CD4-positive, alpha-beta T cell (primary cell): Measurements from ENCODE around the gene NFIA. TPM values are rescaled to one million over a fixed set of nuclear protein-coding genes. Genes with fewer than 3 reads are reported as not detected.

Experiments
- ATAC-seq: fragments of 200-7000 bp; cut with Tn5 transposase; one replicate; pipeline ENCODE4 v1.10.0; 2022; ENCODE audit warnings: mild to moderate bottlenecking; ENCODE audit not compliant: poor library complexity
- CTCF ChIA-PET: fragments of 350-600 bp; sonication (Branson Sonifier 250); formaldehyde crosslinking; loops from one replicate; lab custom pipeline; 2021; ENCODE audit warnings: antibody characterized with exemption, inconsistent platforms; lab: Charles Lee
- POLR2A ChIA-PET: fragments of 350-600 bp; sonication (Branson Sonifier 250); formaldehyde crosslinking; loops from one replicate; lab custom pipeline; 2021; ENCODE audit warnings: antibody characterized with exemption, inconsistent platforms; lab: Charles Lee
- DNase-seq, 14 experiments: peaks; one replicate each; pipeline ENCODE4 v3.0.0-alpha.2; 2013 to 2020; ENCODE audit warnings: mixed read lengths in 2 of 14
- H3K27ac ChIP-seq, 2 donors: one replicate each; pipeline versions ENCODE4 v1.5.1 to v1.7.0; 2013; ENCODE audit warnings: low read length in 2 of 2, low read depth in 1 of 2, mild to moderate bottlenecking in 1 of 2
- H3K27me3 ChIP-seq, 2 experiments: 1 replicate in 1 of 2; 2 replicates in 1 of 2; pipeline versions ENCODE4 v1.6.1 to v1.7.0; 2013; ENCODE audit warnings: low read length in 2 of 2, control low read depth in 1 of 2, mild to moderate bottlenecking in 1 of 2, moderate library complexity in 1 of 2; ENCODE audit not compliant: insufficient read depth in 2 of 2, control insufficient read depth in 1 of 2
- H3K36me3 ChIP-seq: one replicate; pipeline ENCODE4 v1.6.1; 2013; ENCODE audit warnings: low read length, control low read depth; ENCODE audit not compliant: insufficient read depth
- H3K4me1 ChIP-seq: one replicate; pipeline ENCODE4 v1.6.1; 2013; ENCODE audit warnings: low read length, control low read depth; ENCODE audit not compliant: insufficient read depth
- H3K4me3 ChIP-seq: one replicate; pipeline ENCODE4 v1.5.1; 2013; ENCODE audit warnings: mild to moderate bottlenecking, low read length, moderate library complexity
- H3K9me3 ChIP-seq, 2 experiments: 1 replicate in 1 of 2; 2 replicates in 1 of 2; pipeline versions ENCODE4 v1.6.1 to v1.7.0; 2013; ENCODE audit warnings: low read length in 2 of 2, mild to moderate bottlenecking in 2 of 2, control low read depth in 1 of 2, moderate library complexity in 1 of 2; ENCODE audit not compliant: control insufficient read depth in 1 of 2, insufficient read depth in 1 of 2
- H3K27ac Mint-ChIP-seq: one replicate; pipeline ENCODE4 v1.8.0; 2020; ENCODE audit warnings: mixed read lengths
- H3K27me3 Mint-ChIP-seq: one replicate; pipeline ENCODE4 v1.8.0; 2021; ENCODE audit warnings: mixed read lengths
- H3K36me3 Mint-ChIP-seq: one replicate; pipeline ENCODE4 v1.8.0; 2021; ENCODE audit warnings: low read depth, mixed read lengths
- H3K4me1 Mint-ChIP-seq: one replicate; pipeline ENCODE4 v1.8.0; 2021; ENCODE audit warnings: low read depth, mixed read lengths
- H3K4me3 Mint-ChIP-seq: one replicate; pipeline ENCODE4 v1.8.0; 2020; ENCODE audit warnings: mild to moderate bottlenecking, mixed read lengths
- H3K9me3 Mint-ChIP-seq: one replicate; pipeline ENCODE4 v1.8.0; 2020; ENCODE audit warnings: mixed read lengths
- intact Hi-C, 2 experiments: fragments of 100-400 bp; cut with DNase I in 1 of 2; cut with micrococcal nuclease in 1 of 2; formaldehyde crosslinking; loops; one replicate each; pipeline versions ENCODE4 v1.15.1 to v1.9.0; 2023 to 2025; cut with DNase I, micrococcal nuclease
- total RNA-seq, 174 experiments: library from RNA in 2 of 174; stranded (reverse) in 2 of 174; gene quantifications; one replicate each; pipeline ENCODE4 v1.2.3 and lab custom pipeline; 2021 to 2026
- TF ChIP-seq, protein P1 (sequence below): fragments of 200-600 bp; IDR thresholded peaks from one replicate; pipeline ENCODE4 v1.8.0; 2022; ENCODE audit warnings: antibody characterized with exemption, mild to moderate bottlenecking

The NFIA gene
- total RNA-seq, 2 experiments from 2014 or later: 4.8 to 5.9 TPM

DNA sequence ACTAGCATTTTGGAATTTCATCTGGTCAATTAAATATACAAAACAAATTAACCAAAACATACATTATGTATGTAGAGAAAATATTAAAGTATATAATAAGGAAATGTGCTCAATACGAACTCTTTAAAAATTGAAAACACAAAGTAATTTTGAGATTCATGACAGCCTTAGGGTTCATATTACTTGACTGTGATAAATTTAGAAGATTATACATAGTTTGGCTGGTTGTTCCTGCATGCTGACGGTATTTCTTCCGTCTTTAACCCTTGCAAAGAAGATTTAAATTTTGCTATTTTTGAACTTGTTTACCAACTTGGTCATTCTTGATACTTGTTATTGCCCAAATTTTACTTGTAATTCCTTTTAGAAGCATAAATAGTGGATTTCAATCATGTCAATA is 298.2 kb downstream of the NFIA start:
- no peak overlapping the region for H3K27ac ChIP-seq
- H3K4me1 ChIP-seq: no peaks in the 10 kb centered on the region
- no peaks in the 10 kb centered on the region for H3K27me3 Mint-ChIP-seq
- intact Hi-C loops: no loop called here
- DNase-seq (no peak), ATAC-seq (no peak)
- no peak overlapping the region for H3K27ac Mint-ChIP-seq
- no peaks in the 10 kb centered on the region for H3K27me3 ChIP-seq
- H3K9me3 Mint-ChIP-seq: no peaks in the 10 kb centered on the region
- POLR2A ChIA-PET: no interaction called here
- no peak overlapping the region for H3K4me3 Mint-ChIP-seq
- H3K4me3 ChIP-seq: no peak overlapping the region
- peaks cover 5% of the 10 kb centered on the region for H3K36me3 Mint-ChIP-seq
- no peaks in the 10 kb centered on the region for H3K36me3 ChIP-seq
- no peaks in the 10 kb centered on the region for H3K9me3 ChIP-seq
- H3K4me1 Mint-ChIP-seq: no peaks in the 10 kb centered on the region
- CTCF ChIA-PET: no interaction called here
- TF ChIP-seq, protein P1, sequence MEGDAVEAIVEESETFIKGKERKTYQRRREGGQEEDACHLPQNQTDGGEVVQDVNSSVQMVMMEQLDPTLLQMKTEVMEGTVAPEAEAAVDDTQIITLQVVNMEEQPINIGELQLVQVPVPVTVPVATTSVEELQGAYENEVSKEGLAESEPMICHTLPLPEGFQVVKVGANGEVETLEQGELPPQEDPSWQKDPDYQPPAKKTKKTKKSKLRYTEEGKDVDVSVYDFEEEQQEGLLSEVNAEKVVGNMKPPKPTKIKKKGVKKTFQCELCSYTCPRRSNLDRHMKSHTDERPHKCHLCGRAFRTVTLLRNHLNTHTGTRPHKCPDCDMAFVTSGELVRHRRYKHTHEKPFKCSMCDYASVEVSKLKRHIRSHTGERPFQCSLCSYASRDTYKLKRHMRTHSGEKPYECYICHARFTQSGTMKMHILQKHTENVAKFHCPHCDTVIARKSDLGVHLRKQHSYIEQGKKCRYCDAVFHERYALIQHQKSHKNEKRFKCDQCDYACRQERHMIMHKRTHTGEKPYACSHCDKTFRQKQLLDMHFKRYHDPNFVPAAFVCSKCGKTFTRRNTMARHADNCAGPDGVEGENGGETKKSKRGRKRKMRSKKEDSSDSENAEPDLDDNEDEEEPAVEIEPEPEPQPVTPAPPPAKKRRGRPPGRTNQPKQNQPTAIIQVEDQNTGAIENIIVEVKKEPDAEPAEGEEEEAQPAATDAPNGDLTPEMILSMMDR: no peak

DNA sequence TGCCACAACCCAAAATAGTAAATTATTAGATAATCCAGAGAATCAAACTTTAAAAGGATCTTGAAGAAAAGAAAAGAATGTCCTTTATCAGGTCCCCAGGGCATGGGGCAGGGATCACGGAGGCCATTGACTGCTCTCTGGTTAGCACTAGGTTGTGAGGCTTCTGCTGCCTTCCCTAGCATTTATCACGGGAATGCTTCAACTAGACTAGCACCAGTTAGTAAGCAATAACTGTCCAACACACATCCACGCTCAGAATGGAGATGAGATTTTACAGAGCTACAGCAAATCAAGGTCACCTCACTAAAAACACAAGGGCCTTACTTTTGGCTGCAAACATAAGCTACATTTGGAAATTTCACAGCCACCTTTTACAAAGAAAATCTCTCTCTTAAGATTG is 304.0 kb downstream of the NFIA start:
- ATAC-seq (no peak), DNase-seq (no peak)
- Mint-ChIP-seq H3K27me3 (no peaks in the 10 kb centered on the region), H3K36me3 (peaks cover 17% of the 10 kb centered on the region), H3K4me3 (no peak overlapping the region), H3K27ac (no peak overlapping the region), H3K4me1 (no peaks in the 10 kb centered on the region), H3K9me3 (peaks cover 2% of the 10 kb centered on the region)
- H3K36me3 ChIP-seq: no peaks in the 10 kb centered on the region
- CTCF ChIA-PET: no interaction called here
- H3K4me3 ChIP-seq: no peak overlapping the region
- no peaks in the 10 kb centered on the region for H3K27me3 ChIP-seq
- H3K27ac ChIP-seq: no peak overlapping the region
- peaks cover 0 to 4% of the 10 kb centered on the region in 2 experiments for H3K9me3 ChIP-seq
- TF ChIP-seq, protein P1: no peak
- intact Hi-C loops: no loop called here
- no peaks in the 10 kb centered on the region for H3K4me1 ChIP-seq
- POLR2A ChIA-PET: no interaction called here

DNA sequence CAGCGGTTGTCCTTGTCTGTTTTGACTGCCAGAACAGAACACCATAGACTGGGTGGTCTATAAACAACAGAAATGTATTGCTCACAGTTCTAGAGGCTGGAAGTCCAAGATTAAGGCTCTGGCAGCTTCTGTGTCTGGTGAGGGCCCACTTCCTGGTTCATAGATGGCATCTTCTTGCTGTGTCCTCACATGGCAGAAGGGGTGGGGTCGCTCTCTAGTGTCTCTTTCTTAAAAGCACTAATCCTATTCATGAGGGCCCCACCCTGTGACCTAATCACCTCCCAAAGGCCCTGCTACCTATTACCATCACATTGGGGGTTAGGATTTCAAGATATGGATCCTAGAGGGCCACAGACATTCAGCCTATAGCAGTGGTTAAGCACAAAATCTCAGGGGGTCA is 304.4 kb downstream of the NFIA start:
- Histone ChIP-seq H3K27ac (no peak overlapping the region), H3K4me3 (no peak overlapping the region), H3K9me3 (peaks cover 0 to 4% of the 10 kb centered on the region in 2 experiments), H3K36me3 (no peaks in the 10 kb centered on the region), H3K27me3 (no peaks in the 10 kb centered on the region), H3K4me1 (no peaks in the 10 kb centered on the region)
- Mint-ChIP-seq H3K9me3 (peaks cover 2% of the 10 kb centered on the region), H3K27me3 (no peaks in the 10 kb centered on the region), H3K4me1 (no peaks in the 10 kb centered on the region), H3K27ac (no peak overlapping the region), H3K4me3 (no peak overlapping the region), H3K36me3 (peaks cover 17% of the 10 kb centered on the region)
- TF ChIP-seq, protein P1: no peak
- ChIA-PET POLR2A (no interaction called here), CTCF (no interaction called here)
- ATAC-seq (no peak), DNase-seq (no peak)
- intact Hi-C loops: no loop called here
